Activated CD4-positive, alpha-beta T cell treated with anti-CD3 and anti-CD28 coated beads, Interleukin-10, Interleukin-2, amounts not matched to agents 100 ng/mL and 50 ng/mL, durations not matched to agents 16 hours and 8 hours (primary cell): ENCODE data around the gene GPALPP1.
A peak's percentile ranks its signal among the peaks of the same experiment; 100 is the strongest.
"Not testable (repeated sequence)": the region's sequence is repeated elsewhere in the genome, so short reads cannot be mapped to it uniquely, and the experiment has no call there.

Experiments
- DNase-seq: peaks from one replicate; pipeline ENCODE4 v3.0.0-alpha.2; 2020

GPALPP1 gene

DNA sequence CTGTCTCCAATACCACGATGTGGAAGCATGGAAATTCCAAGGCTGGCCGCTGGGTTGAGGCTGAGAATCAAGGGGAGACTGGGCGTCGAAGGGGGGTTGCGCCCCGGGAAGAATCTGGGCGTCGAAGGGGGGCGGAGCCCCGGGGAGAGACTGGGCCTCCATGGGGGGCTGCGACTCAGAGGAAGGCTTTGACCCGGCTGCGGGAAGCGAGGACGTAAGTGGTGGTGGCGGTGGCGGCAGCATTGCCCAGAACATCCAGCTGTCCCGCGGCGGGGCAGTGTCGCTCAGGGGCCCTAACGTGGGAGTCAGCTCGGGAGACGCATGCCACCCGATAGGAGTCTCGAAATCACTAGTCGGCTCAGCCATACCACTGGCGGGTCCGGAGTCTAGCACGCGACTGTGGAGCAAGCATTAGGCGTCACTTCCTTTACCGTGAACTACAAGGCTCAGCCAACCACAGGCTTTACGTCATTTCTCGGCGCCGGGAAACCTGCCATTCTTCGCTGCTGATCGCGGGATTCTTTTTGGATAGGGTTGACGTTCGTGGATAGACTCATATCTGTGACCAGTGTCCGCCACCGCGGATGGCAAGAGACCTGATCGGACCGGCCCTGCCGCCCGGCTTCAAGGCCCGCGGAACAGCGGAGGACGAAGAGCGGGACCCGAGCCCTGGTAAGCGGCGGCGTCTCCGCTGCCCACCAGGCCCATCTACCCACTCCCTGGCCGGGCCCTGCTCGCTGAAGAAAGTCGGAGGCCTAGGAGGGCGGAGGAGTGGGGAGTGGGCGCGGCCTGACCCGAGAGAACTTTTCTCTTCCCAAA lies at the start of gene GPALPP1, which contains the start of gene NUFIP1:
Gene GPALPP1 (plus strand): TSS at position 468 of the 819 bp plus-strand sequence. CDS start 117 bp downstream, at position 585.
Gene NUFIP1 (minus strand): TSS at position 401 of the 819 bp plus-strand sequence. CDS start 35 bp downstream, at position 366.
- peak; percentile 96 for DNase-seq

GRCh38 chr13:44943411-44943810 lies 45.9 kb upstream of the GPALPP1 start:
- not testable (repeated sequence) for DNase-seq

DNA sequence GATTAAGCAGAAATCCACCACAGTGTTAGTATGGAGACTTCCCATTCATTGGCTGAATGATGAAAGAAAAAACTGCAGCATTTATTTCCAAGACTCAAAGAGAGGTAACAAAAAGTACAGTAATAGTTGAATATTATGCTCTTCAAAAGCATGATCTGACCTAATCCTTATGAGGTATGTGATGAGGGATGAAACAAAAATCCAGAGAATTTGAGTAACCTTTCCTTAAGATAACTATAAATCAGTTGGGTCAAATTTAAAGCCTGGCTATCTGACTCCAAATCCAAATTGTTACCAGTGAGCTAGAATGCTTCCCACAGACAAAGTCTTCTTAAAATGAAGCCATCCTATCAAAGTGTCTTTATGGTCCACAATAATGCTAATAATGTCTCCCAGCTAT lies 38.2 kb upstream of the GPALPP1 start:
- no peak for DNase-seq

DNA sequence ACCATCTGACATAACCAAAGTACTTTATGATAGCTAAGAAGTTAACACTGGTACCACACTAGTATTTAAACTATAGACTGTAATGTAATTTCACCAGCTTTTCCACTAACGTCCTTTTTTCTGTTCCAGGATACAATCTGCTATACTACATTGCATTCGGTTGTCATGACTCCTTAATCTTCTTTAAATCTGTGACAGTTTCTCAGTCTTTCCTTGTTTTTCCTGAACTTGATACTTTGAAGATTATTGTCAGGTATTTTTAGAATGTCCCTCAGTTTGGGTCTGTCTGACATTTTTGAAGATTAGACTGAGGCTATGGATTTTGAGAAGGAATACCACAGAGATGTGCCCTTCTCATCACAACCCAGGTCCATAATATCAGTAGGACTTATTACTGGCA lies 36.7 kb upstream of the GPALPP1 start:
- DNase-seq: no peak

- DNase-seq: no peak
These were observed 35.1 kb upstream of the GPALPP1 start for GRCh38 chr13:44954224-44954623.

DNA sequence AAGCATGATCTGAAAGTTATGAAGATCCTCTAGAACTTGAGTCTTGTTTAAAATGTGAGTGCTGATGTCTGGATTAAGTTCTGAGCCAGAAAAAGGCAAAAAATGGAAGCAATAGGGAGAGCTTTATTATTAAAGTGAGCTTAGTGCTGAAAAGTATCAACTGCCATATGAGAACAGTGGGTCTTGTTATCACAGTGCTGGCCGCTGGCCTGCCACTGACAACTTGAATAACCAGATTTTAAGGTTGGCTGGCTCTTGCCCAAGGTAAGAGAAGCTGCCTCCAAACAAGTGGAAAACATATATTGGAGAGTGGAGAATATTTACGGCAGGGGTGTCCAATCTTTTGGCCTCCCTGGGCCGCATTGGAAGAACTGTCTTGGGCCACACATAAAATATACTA lies 33.9 kb upstream of the GPALPP1 start:
- DNase-seq: no peak

GRCh38 chr13:44961997-44962396 lies 27.3 kb upstream of the GPALPP1 start:
- no peak for DNase-seq

GRCh38 chr13:44967704-44968433 lies 21.5 kb upstream of the GPALPP1 start:
- no peak for DNase-seq

DNA sequence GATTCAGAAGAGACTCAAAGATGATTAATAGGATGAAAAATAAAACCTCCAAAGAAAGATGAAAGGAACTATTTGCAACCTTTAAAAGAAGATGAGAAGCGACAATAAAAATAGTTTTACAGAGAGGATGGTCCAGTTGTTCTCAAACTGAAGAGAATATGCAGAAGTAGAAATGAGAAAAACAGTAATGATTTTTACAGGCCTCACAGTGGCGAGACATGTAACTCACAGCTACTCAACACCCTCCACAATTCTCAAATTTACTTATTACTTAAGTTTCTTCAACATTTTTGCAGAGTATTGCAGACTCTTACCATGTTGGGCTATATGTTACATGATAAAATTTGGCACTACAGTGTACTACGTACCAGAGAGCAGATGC lies 20.9 kb upstream of the GPALPP1 start:
- no peak for DNase-seq

DNA sequence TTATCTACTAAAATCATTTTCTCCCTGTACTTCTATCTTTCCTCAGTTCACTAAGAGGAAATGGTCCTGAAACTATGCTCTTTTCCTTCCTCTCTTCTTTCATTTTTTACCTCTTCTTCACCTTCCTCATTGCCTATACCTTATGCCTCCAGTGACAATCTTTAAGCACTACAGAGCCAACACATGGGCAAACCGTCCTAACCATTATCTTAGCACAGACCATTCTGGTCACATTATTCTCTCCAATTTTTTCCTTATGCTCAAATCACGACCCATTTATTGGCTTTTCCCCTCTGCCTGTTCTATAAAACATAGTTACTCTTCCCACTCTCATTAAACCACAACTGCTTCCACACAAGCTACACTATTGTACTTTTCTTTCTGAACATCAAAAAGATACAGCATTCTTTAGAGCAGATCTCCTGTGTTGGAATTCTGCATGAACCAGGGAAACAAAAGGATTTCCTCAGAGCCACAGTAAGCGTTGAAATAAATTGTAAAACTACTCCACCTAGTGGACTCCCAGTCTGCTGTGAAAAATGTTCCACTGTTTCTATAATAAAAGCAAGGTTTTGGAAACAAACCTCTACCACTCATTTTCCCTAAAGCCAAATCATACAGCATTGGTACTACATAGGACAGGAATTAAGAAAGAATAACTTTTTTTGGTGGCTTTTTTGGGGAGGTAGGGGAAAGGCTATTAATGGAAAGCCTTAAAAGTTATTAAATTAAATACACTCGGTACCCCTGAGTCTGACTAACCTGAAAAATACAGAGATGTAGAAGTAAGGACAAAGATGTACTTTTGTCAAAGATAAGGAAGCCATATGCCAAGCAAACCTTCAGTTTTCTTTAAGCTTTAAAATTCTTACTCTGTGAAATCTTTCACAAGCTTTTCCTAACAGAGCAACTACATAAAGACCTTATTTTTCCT lies 19.5 kb upstream of the GPALPP1 start:
- peak; percentile 27 for DNase-seq

GRCh38 chr13:44971656-44972595 lies 17.4 kb upstream of the GPALPP1 start:
- DNase-seq: no peak

DNA sequence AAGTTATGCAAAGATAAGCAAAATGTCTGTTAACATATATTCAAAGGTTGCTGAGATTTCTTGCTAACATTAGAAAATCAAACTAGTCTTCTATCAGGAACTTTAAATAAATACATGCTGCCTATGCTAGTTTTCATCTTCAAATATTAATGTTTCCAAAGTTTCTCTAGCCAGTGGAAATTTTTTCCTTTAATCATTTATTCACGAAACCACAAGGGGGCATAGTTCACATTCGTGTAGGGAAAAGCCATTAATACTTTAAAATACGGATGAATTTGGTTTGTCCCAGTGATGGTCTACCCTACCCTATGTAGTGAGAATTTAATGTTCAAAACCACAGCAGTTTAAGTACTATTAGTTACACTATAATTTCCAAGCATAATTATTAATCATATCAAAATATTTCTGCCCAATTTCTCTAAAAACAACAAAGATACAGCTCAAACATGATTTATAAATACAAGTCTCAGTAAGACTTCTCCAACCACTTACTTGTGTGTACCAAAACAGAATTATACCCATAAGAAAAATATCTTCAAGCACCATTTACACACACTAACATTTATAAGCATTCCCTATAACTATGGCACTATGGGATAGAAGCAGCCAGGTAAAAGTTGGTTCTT lies 16.3 kb upstream of the GPALPP1 start:
- DNase-seq: no peak

GRCh38 chr13:44974056-44974793 lies 15.1 kb upstream of the GPALPP1 start:
- DNase-seq: no peak

GRCh38 chr13:44976196-44976595 lies 13.1 kb upstream of the GPALPP1 start:
- DNase-seq: no peak

DNA sequence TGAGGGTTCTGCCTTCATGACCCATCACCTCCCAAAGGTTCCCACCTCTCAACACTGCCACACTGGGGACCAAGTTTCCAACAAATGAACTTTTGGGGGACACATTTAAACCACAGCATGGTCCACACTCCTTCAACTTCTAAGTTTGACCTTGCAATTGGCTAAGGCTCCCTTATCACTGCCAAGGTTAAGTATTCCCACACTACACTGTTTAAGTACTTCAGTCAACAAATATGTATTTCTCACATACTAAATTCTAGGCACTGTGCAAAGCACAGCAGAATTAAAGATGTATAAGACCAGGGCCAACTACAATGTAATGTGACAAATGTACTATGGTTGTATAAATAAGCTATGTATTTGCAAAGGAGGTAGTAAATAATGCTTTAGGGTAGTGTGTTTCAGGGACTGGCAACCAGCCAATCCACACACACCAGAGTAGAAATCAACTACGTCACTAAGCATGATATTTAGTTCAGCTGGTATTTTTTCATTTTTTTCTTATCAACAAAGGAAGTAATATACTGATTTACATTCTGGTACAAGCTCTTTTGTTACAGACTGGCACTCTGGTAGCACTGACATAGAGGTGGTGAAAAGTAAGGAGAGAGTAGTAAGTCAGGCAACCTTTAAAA lies 12.3 kb upstream of the GPALPP1 start:
- DNase-seq: no peak

- no peak for DNase-seq
These were observed 11.0 kb upstream of the GPALPP1 start for GRCh38 chr13:44978328-44978727.

DNA sequence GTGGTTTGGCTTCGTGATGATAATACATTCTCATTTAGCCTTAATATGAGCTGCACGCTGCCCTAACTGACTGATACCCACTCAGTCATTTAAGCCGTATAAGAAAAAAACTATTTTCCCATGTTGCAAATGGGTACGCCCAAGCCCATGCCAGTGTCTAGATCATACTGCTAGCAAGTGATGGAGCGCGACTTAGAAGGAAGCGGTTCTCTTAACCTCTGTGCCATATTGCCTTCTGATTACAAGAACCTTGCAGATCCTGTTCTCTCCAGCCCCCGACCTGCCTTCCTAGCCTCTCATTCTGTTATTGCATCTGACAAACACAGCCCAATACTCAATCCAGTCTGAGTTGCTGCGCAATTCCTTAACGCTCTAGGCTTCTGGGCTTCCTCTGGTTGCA lies 603 bp downstream of the GPALPP1 start:
- no peak for DNase-seq

- no peak for DNase-seq
These were observed 14.1 kb downstream of the GPALPP1 start for GRCh38 chr13:45003417-45003816.

DNA sequence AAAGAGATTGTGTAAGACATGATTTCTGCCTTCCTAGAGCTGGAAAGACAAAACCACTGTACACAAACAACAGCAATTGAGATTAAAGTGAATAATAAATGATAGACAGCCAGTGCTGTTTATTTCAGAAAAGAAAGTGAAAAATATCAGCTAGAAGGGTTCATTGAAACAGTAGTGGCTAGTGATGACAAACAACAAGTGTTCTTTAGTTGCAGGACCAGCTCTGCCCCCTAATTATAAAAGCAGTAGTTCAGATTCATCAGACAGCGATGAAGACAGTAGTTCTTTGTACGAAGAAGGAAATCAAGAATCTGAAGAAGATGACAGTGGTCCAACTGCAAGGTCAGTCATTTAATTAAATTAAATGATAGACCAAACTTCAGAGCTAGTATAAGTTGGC lies 14.8 kb downstream of the GPALPP1 start:
- no peak for DNase-seq

- no peak for DNase-seq
These were observed 17.9 kb downstream of the GPALPP1 start for GRCh38 chr13:45007225-45007624.
